GM18868 (cell line): Measurements from ENCODE around the gene NFYC.

Experiments
- ATAC-seq: cut with Tn5 transposase; IDR thresholded peaks from one replicate; pipeline ENCODE4 v1.9.1; 2021; ENCODE audit warnings: mild to moderate bottlenecking, moderate library complexity; ENCODE audit not compliant: unreplicated experiment

NFYC gene

GRCh38 chr1:40777224-40777970 lies 85.9 kb downstream of the NFYC start:
- no peak for ATAC-seq

DNA sequence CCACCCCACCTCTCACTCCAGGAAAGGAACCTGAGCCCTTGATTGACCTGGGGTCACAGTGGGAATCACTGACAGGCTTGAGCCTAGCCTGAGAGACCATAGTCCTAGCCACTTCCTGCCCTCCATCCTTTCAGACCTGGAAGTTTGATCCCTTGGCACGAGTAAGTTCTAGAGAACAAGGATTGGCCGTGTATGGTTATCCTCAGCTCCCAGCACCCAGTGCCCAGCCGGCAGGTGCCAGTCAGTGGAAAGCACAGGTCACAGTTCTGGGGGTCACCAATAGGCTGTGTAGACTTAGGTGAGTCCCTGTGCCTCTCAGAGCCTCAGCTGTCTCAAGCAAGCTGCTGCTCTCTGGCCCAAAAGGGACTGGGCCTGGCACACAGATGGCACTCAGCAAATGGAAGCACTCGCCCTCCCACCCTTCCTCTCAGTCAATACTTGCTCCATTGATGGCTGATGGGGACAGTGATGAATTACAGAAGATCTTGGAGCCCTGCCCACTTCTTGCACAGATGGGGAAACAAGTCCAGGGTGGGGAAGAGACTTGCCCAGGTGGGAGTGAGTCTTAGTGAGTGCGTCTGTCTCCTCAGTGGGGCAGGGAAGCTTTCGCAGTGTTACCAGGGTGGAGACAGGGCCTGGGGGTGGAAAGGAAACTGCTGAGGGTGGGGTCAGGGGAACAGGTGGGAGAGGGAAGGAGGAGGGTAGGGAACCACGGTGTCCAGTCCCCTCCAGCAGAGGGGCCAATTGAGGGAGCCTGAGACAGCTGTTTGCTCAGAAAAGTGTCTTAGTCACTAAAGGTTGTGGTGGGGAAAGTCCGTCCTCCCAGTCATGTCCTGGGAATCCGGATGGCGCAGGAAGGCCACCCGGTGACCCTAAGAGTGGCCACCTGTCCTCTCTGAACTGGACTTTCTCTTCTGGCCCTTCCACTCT lies 89.4 kb downstream of the NFYC start:
- no peak for ATAC-seq

DNA sequence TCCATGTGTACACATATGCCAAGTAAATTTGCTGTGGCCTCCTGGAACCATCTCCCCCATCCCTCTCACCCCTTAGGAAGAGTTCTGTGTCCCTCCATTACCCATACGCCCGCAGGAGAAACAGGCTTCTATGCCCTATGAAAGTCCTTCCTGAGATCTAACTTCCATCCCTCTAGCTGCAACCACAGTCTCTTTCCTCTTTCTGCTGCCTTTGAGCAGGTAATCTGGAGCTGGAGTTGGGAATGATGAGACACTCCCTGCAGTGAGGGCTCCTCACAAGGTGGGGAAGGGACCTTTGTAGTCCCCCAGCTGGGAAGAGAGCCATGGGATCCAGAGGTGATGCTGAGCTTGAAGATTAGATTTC lies 90.1 kb downstream of the NFYC start:
- ATAC-seq = no peak

- no peak for ATAC-seq
These were observed 91.0 kb downstream of the NFYC start for GRCh38 chr1:40782371-40782956.

GRCh38 chr1:40783001-40783905 lies 91.7 kb downstream of the NFYC start, which contains the start of gene KCNQ4:
TSS of gene KCNQ4 (plus strand) at chr1:40783787. CDS start at chr1:40784094, 307 bp downstream.
- ATAC-seq = no peak

GRCh38 chr1:40784141-40784770 lies 92.8 kb downstream of the NFYC start:
- no peak for ATAC-seq

GRCh38 chr1:40784771-40785151 lies 93.3 kb downstream of the NFYC start:
- ATAC-seq = no peak

DNA sequence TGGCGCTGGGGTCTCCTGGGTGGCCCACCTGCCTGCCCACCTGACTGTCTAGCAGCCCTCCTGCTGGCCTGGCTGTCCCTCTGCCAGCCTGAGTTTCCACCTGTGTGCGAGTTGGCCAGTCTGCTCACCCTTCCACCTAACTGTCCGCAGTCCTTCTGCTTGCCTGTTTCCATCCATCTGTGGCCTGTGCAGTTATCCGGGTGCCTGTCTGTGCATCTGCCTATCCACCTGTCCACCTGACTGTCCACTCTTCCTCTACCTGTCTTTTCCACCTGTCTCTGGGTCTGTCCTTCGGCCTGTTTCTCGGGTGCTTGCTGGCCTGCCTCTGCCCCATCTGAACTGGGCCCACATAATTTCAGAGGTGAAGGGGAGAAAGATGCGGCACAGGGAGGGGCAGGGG lies 93.9 kb downstream of the NFYC start:
- no peak for ATAC-seq

DNA sequence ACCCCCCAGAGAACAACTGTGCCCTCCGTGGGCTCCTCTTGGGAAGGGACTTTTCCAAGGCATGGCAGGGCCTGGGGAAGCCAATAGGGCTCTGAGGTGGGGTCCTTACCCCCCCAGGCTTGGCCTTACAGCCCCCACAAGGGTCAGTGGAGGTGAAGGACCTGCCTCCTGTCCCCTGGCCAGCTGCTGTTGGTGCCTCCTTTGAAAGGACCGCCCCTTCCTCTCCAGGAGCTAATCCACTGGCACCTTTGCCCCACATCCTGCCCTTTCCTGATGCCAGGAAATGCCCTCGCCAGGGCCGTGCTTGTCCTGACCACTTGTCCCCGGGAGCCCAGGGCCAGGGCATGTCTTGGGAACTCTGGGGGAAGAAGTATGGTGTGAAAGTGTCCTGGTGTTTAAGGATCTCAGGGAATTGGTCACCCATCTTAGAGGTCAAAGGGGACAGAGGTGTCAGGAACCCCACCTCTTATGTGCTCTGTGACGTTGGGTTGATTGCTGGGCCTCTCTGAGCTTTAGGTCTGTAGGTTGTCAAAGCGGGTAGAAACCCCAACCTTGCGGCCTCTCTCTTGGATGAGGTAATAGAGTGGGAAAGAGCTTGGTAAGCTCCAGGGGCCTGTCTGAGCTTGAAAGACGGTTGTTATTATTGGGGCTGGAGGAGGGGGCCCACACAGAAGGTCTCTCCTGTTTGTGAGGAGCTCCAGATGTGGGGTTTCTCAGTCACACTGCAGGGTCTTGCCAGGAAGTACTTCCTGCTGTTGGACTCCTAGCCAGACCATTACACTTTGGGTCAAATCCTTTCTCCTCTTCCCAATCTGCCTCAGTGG lies 94.9 kb downstream of the NFYC start:
- no peak for ATAC-seq

- no peak for ATAC-seq
These were observed 95.6 kb downstream of the NFYC start for GRCh38 chr1:40786995-40787705.

DNA sequence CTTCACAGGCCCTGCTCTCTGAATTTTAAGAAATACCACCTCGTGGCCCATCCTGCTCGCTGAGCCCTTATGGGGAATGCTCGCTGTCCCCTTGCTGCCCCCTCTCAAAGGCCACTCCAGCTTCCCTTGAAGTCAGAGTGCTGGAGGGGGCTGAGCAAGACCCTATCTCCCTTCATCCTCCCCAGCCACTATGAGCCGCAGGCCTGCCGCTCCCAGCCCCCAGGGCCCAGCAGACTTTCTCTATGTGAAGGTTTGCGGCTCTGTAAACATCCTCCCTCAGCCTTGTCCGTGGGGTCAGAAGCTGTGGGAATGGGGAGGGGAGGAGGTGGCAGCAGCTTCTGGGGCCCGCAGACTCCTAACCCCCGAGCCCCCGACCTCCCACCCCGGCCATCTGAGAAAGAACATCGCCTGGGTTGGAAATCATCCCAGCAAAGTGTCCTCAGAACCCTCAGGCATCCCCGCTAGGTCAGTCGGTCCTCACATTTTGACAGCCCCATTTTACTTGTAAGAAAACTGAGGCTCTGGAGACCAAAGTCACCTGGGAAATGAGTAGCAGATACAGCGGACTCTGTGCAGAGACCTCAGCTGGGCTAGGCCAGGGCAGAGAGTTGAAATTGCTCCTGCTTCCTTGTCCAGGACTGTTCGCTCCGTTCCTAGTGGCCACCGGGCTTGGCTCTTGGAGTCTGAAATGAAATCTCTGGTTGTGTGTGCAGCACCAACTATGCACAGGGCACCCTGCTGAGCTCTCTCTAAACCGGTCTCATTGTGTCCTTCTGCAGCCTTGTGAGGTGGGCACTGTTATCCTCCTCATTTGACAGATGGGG lies 96.4 kb downstream of the NFYC start:
- no peak for ATAC-seq

DNA sequence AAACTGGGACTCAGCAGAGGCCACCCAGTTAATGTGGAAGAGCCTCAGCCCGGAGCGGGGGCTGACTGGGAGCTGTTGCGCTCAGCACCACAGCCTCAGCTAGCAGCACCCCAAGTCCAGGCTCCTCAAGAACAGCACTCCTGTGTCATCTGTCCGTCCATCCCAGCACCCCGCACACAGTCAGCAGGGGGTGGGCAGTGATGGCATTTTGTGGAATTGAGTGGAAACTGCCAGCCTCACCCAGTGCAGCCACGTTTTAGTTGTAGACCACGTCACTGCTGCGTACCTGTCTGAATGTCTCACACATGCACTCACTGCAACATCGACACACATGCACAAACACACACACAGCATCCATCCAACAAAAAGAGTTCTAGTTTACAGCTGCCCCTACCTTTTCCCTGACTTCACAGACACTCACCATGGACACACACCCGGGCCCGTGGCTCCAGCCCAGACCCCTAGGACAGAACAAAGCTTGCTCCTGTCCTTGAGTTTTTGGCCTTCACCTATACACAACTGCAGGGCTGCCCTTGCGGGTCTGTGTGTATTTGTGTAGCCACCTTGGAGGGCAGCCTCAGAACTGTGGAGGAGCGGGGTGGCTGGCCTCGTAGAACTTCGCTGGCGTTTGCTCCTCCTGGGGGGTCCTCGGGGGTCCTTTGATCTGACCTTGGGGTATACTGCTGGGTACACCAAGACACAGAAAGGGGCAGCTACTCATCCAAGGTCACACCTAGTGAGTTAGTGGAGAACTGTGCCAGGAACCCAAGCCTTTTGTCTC lies 97.2 kb downstream of the NFYC start:
- ATAC-seq = no peak

- ATAC-seq = no peak
These were observed 97.8 kb downstream of the NFYC start for GRCh38 chr1:40789342-40789598.

DNA sequence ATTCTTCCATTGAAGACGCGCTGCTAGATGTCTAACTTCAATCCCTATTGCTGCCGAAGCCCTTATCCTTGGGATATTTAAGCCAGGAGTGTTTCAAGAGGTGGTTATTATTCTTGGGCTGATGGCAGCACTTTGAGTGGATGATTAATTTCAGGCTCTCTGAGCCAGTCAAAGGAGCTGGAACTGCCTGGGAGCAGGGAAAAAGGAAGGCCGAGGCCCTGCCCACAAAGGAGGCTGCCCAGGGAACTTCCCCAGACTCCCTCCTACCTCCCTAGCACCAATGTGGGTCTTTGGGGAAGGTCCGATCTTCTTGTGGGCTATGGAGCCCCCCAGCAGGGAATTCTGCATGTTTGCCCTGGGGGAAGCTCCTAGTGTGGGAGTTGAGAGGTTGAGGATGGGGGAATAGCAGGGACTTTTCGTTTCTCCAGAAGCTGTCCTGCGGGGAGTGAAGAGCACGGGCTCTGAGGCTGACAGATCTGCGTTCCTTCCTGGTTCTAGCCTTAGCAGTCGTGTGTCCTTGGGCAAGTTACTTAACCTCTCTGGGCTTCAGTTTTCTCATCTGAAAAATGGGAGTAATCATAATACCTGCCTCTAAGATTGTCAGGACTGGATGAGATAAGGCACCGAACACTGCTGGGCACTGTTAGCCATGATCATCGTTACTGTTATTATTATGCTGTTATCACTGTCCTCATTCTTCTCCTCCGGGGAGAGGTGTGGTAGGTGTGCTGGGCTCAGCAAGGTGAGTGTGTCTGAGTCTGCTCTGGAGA lies 98.3 kb downstream of the NFYC start:
- ATAC-seq = no peak

GRCh38 chr1:40792036-40792435 lies 100.5 kb downstream of the NFYC start:
- ATAC-seq = no peak

GRCh38 chr1:40793617-40794016 lies 102.1 kb downstream of the NFYC start:
- no peak for ATAC-seq

DNA sequence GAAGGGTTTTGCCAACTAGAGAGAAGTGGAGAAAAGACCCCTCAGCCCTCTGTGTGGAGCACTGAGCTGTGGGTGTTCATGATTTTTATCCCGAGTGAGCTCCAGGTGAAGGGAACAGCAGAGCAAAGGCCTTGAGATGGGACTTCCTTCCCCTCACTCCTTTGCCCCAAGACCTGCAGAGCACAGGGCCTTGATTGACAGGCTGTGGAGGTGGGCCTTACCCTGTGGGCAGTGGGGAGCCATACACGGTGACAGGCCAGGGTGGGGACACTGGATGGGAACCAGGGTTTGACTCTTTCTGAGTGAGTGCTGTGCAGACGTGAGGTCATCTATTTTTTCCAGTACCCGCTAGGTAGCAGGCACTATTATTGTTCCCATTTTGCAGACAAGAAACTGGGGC lies 102.5 kb downstream of the NFYC start:
- ATAC-seq = no peak
